Prostate gland (tissue), 2 donors: ENCODE data around the gene AMPH. TPM values are rescaled to one million over a fixed set of nuclear protein-coding genes. Genes with fewer than 3 reads are reported as not detected.

Experiments
- DNase-seq: peaks from one replicate; pipeline ENCODE4 v3.0.0-alpha.2; 2019; ENCODE audit warnings: low spot score
- H3K27ac ChIP-seq, 2 donors: fragments of 200-600 bp; sonication (generic); 2 replicates each; pipeline ENCODE4 v1.5.1; 2017 to 2019
- H3K27me3 ChIP-seq: fragments of 200-600 bp; sonication (generic); replicated peaks from 2 replicates; pipeline ENCODE4 v1.5.1; 2019; ENCODE audit not compliant: insufficient read depth
- H3K36me3 ChIP-seq, 2 donors: fragments of 200-600 bp; sonication (generic); 1 replicate in 1 of 2; 2 replicates in 1 of 2; pipeline versions ENCODE4 v1.5.1 to v1.8.1; 2017 to 2019
- H3K4me1 ChIP-seq: fragments of 200-600 bp; sonication (generic); replicated peaks from 2 replicates; pipeline ENCODE4 v1.5.1; 2019
- H3K4me3 ChIP-seq, 2 donors: fragments of 200-600 bp; sonication (generic); 2 replicates each; pipeline ENCODE4 v1.5.1; 2017 to 2019
- H3K9me3 ChIP-seq: fragments of 200-600 bp; sonication (generic); 2 replicates; pipeline ENCODE4 v1.5.1; 2017
- CTCF ChIP-seq, 4 experiments: fragments of 200-600 bp in 2 of 4; fragments of 450-650 bp in 2 of 4; sonication (generic) in 2 of 4; IDR thresholded peaks; 1 replicate in 3 of 4; 2 replicates in 1 of 4; pipeline ENCODE4 v1.5.1; 2016 to 2019; ENCODE audit warnings: antibody characterized with exemption in 4 of 4, mild to moderate bottlenecking in 2 of 4, moderate library complexity in 2 of 4
- POLR2A ChIP-seq: fragments of 450-650 bp; IDR thresholded peaks from one replicate; pipeline ENCODE4 v1.6.1; 2016; ENCODE audit warnings: antibody characterized with exemption, mild to moderate bottlenecking
- POLR2AphosphoS5 ChIP-seq: sonication (generic); formaldehyde crosslinking; IDR thresholded peaks from one replicate; pipeline ENCODE4 v1.6.1; 2017; ENCODE audit warnings: antibody characterized with exemption
- WGBS: methylation state at CpG from one replicate; pipeline ENCODE4 v1.1.5; 2018; 5-methylcytosine and 5-hydroxymethylcytosine counted together
- intact Hi-C: fragments of 100-400 bp; cut with DNase I; formaldehyde crosslinking; loops from one replicate; pipeline ENCODE4 v1.14.2; 2022
- total RNA-seq, 2 donors: library from RNA; depleted of rRNA; stranded (reverse); fragments of >200 nt; gene quantifications; one replicate each; pipeline ENCODE4 v1.1.0, GENCODE V29; 2016

The AMPH gene
- total RNA-seq, 2 donors from 2014 or later: 5.9 TPM; not detected in 1

- Histone ChIP-seq H3K9me3 (no peaks in the 10 kb centered on the region), H3K27ac (no peak overlapping the region), H3K4me1 (no peaks in the 10 kb centered on the region), H3K36me3 (no peaks in the 10 kb centered on the region), H3K27me3 (no peaks in the 10 kb centered on the region), H3K4me3 (no peak overlapping the region)
- intact Hi-C loops: no loop called here
- 45% methylated on average over 3 of the region's 3 CpGs for WGBS
- no peak for DNase-seq
- TF ChIP-seq POLR2AphosphoS5 (no peak), POLR2A (no peak), CTCF (IDR thresholded peaks at IDR 0.05) (no peak)
Observed at GRCh38 chr7:38453168-38453567, 178.0 kb downstream of the AMPH start.

- intact Hi-C loops: no loop called here
- Histone ChIP-seq H3K27ac (no peak overlapping the region), H3K36me3 (no peaks in the 10 kb centered on the region), H3K27me3 (no peaks in the 10 kb centered on the region), H3K4me3 (no peak overlapping the region), H3K4me1 (no peaks in the 10 kb centered on the region), H3K9me3 (no peaks in the 10 kb centered on the region)
- TF ChIP-seq CTCF (IDR thresholded peaks at IDR 0.05) (no peak), POLR2A (no peak), POLR2AphosphoS5 (no peak)
- WGBS: 70% methylated on average over 1 of the region's 1 CpG
- DNase-seq: no peak
Observed at GRCh38 chr7:38452681-38453108, 178.5 kb downstream of the AMPH start.

- intact Hi-C loops: no loop called here
- WGBS: 8% methylated on average over 2 of the region's 2 CpGs
- no peak for DNase-seq
Observed at GRCh38 chr7:38451840-38452239, 179.3 kb downstream of the AMPH start.

GRCh38 chr7:38448584-38449234 lies 182.5 kb downstream of the AMPH start:
- TF ChIP-seq CTCF (IDR thresholded peaks at IDR 0.05) (no peak), POLR2A (no peak), POLR2AphosphoS5 (no peak)
- intact Hi-C loops: no loop called here
- Histone ChIP-seq H3K36me3 (no peaks in the 10 kb centered on the region), H3K27me3 (no peaks in the 10 kb centered on the region), H3K4me1 (no peaks in the 10 kb centered on the region), H3K9me3 (no peaks in the 10 kb centered on the region), H3K4me3 (no peak overlapping the region), H3K27ac (no peak overlapping the region)
- DNase-seq: no peak
- 82% methylated on average over 5 of the region's 5 CpGs for WGBS

More at GRCh38 chr7:38451840-38452239, 179.3 kb downstream of the AMPH start:
- no peak for TF ChIP-seq CTCF (IDR thresholded peaks at IDR 0.05)
- no peak for TF ChIP-seq POLR2AphosphoS5
- TF ChIP-seq POLR2A: no peak
- Histone ChIP-seq H3K36me3 (no peaks in the 10 kb centered on the region), H3K4me3 (no peak overlapping the region), H3K4me1 (no peaks in the 10 kb centered on the region), H3K27me3 (no peaks in the 10 kb centered on the region), H3K27ac (no peak overlapping the region), H3K9me3 (no peaks in the 10 kb centered on the region)

GRCh38 chr7:38448054-38448453 lies 183.1 kb downstream of the AMPH start:
- H3K27ac ChIP-seq: no peak overlapping the region
- DNase-seq: no peak
- H3K36me3 ChIP-seq: no peaks in the 10 kb centered on the region
- H3K4me3 ChIP-seq: no peak overlapping the region
- no peaks in the 10 kb centered on the region for H3K4me1 ChIP-seq
- intact Hi-C loops: no loop called here
- no peaks in the 10 kb centered on the region for H3K9me3 ChIP-seq
- no peak for TF ChIP-seq POLR2A
- TF ChIP-seq POLR2AphosphoS5: no peak
- no peak for TF ChIP-seq CTCF (IDR thresholded peaks at IDR 0.05)
- no peaks in the 10 kb centered on the region for H3K27me3 ChIP-seq
- 28% methylated on average over 2 of the region's 2 CpGs for WGBS
